A549 (cell line): ENCODE results near the gene DNAH8. TPM values are rescaled to one million over a fixed set of nuclear protein-coding genes. Genes with fewer than 3 reads are reported as not detected.

ENCODE experiments used
- ATAC-seq, 2 experiments: fragments of 200-7000 bp in 1 of 2; fragments of >200 bp in 1 of 2; cut with Nextera tagmentation in 1 of 2; cut with Tn5 transposase in 1 of 2; 3 replicates each; pipeline versions ENCODE4 v1.8.0 to v1.9.1; 2018 to 2020; ENCODE audit warnings: mild to moderate bottlenecking in 1 of 2, moderate library complexity in 1 of 2
- CTCF ChIA-PET: fragments of 300-600 bp; sonication (Branson Sonifier 250); formaldehyde crosslinking; extraction: SDS; loops from one replicate; lab custom pipeline; 2021; ENCODE audit warnings: antibody characterized with exemption, inconsistent platforms; lab: Yijun Ruan, JAX
- POLR2A ChIA-PET: fragments of 350-600 bp; formaldehyde crosslinking; extraction: SDS; loops from one replicate; lab custom pipeline; 2021; ENCODE audit warnings: antibody characterized with exemption, inconsistent platforms; lab: Yijun Ruan, JAX
- DNase-seq, 2 experiments: peaks; one replicate each; pipeline versions ENCODE4 v3.0.0 to v3.0.0-alpha.2; 2011 to 2016; ENCODE audit warnings: low read depth in 1 of 2, low spot score in 1 of 2
- FAIRE-seq: peaks from 2 replicates; lab custom pipeline; 2011; peaks lifted over from hg19 to GRCh38; lab: Jason Lieb, UNC
- H3K27ac ChIP-seq, 2 experiments: fragments of >200 bp; sonication (Bioruptor Twin); formaldehyde crosslinking; 3 replicates each; pipeline ENCODE4 v1.5.1; 2016 to 2017
- H3K4me1 ChIP-seq: fragments of >200 bp; sonication (Bioruptor Twin); formaldehyde crosslinking; 3 replicates; pipeline ENCODE4 v1.6.1; 2016
- H3K4me2 ChIP-seq: fragments of >200 bp; sonication (Bioruptor Twin); formaldehyde crosslinking; 3 replicates; pipeline ENCODE4 v1.6.1; 2016
- H3K4me3 ChIP-seq: fragments of >200 bp; sonication (Bioruptor Twin); formaldehyde crosslinking; 3 replicates; pipeline ENCODE4 v1.5.1; 2016
- H3K9me3 ChIP-seq: fragments of >200 bp; sonication (Bioruptor Twin); formaldehyde crosslinking; 3 replicates; pipeline ENCODE4 v1.6.1; 2016
- BHLHE40 ChIP-seq: IDR thresholded peaks from 2 replicates; pipeline ENCODE4 v1.6.1; 2012; ENCODE audit warnings: low read depth, low read length, inconsistent platforms
- CBX2 ChIP-seq: fragments of 200-600 bp; sonication (generic); IDR thresholded peaks from 2 replicates; pipeline ENCODE4 v1.6.1; 2016; ENCODE audit warnings: low read depth, mild to moderate bottlenecking, borderline replicate concordance
- CBX8 ChIP-seq: fragments of 200-600 bp; sonication (generic); IDR thresholded peaks from 2 replicates; pipeline ENCODE4 v1.6.1; 2016
- CEBPB ChIP-seq, 2 experiments: fragments of >200 bp in 1 of 2; sonication (Bioruptor Twin) in 1 of 2; formaldehyde crosslinking in 1 of 2; IDR thresholded peaks; 2 replicates each; pipeline ENCODE4 v1.6.1; 2012 to 2016
- CHD2 ChIP-seq: fragments of 150-350 bp; IDR thresholded peaks from 2 replicates; pipeline ENCODE4 v1.6.1; 2014; ENCODE audit warnings: low read length; ENCODE audit not compliant: partially characterized antibody
- CTCF ChIP-seq: fragments of >200 bp; sonication (Bioruptor Twin); formaldehyde crosslinking; IDR thresholded peaks from 3 replicates; pipeline ENCODE4 v1.5.1; 2016
- FOSL2 ChIP-seq, 2 experiments: fragments of 450-650 bp in 1 of 2; fragments of >200 bp in 1 of 2; sonication (Bioruptor Twin) in 1 of 2; formaldehyde crosslinking; IDR thresholded peaks; 2 replicates each; pipeline versions ENCODE4 v1.5.0 to v1.6.1; 2016 to 2020; ENCODE audit warnings: mild to moderate bottlenecking in 1 of 2, moderate library complexity in 1 of 2
- GATA3 ChIP-seq: IDR thresholded peaks from 2 replicates; pipeline ENCODE4 v1.6.1; 2012; ENCODE audit warnings: borderline replicate concordance
- HOXA7 ChIP-seq: fragments of 250-450 bp; sonication (Bioruptor Pico); IDR thresholded peaks from 2 replicates; pipeline ENCODE4 v1.5.0; 2020; ENCODE audit warnings: mild to moderate bottlenecking, moderate library complexity
- HOXB5 ChIP-seq: fragments of 250-450 bp; sonication (Bioruptor Pico); IDR thresholded peaks from 2 replicates; pipeline ENCODE4 v1.5.0; 2020; ENCODE audit warnings: mild to moderate bottlenecking, moderate library complexity
- KDM1A ChIP-seq: fragments of 200-600 bp; sonication (generic); IDR thresholded peaks from 2 replicates; pipeline ENCODE4 v1.6.1; 2016; ENCODE audit warnings: low read depth, mild to moderate bottlenecking
- NR3C1 ChIP-seq: fragments of >200 bp; sonication (Bioruptor Twin); formaldehyde crosslinking; IDR thresholded peaks from 3 replicates; pipeline ENCODE4 v1.6.1; 2017
- RAD21 ChIP-seq, 2 experiments: fragments of >200 bp in 1 of 2; sonication (Bioruptor Twin) in 1 of 2; formaldehyde crosslinking in 1 of 2; IDR thresholded peaks in 1 of 2; conservative IDR thresholded peaks in 1 of 2; 2 replicates in 1 of 2; 3 replicates in 1 of 2; pipeline ENCODE4 v1.6.1; 2012 to 2018; ENCODE audit warnings: inconsistent platforms in 1 of 2
- RARB ChIP-seq: fragments of 250-450 bp; sonication (Bioruptor Pico); IDR thresholded peaks from 2 replicates; pipeline ENCODE4 v1.8.0; 2021; ENCODE audit warnings: mild to moderate bottlenecking, moderate library complexity
- RFX5 ChIP-seq: fragments of 450-650 bp; IDR thresholded peaks from 2 replicates; pipeline ENCODE4 v1.7.1; 2014; ENCODE audit warnings: antibody characterized with exemption, mild to moderate bottlenecking, moderate library complexity
- SMC3 ChIP-seq: fragments of >200 bp; sonication (Bioruptor Twin); formaldehyde crosslinking; IDR thresholded peaks from 3 replicates; pipeline ENCODE4 v1.6.1; 2018; ENCODE audit warnings: inconsistent platforms
- TP53 ChIP-seq: fragments of 250-450 bp; sonication (Bioruptor Pico); IDR thresholded peaks from 2 replicates; pipeline ENCODE4 v1.5.0; 2021; ENCODE audit warnings: mild to moderate bottlenecking, moderate library complexity
- ZFP36 ChIP-seq: fragments of 450-650 bp; IDR thresholded peaks from 2 replicates; pipeline ENCODE4 v1.6.1; 2014; ENCODE audit warnings: borderline replicate concordance; ENCODE audit not compliant: partially characterized antibody
- WGBS: methylation state at CpG from one replicate; pipeline ENCODE4 v1.1.6; 2017; ENCODE audit errors: missing lambda C conversion rate; 5-methylcytosine and 5-hydroxymethylcytosine counted together
- polyA plus RNA-seq, 4 experiments: library from polyadenylated mRNA; depleted of rRNA in 3 of 4; stranded (reverse); fragments of >200 nt; fragmentation: RNase III in 1 of 4; extraction: RNeasy Plus Mini Kit Qiagen cat#74134 plus additional on column Dnase treatment in 1 of 4; gene quantifications; 2 replicates in 3 of 4; 3 replicates in 1 of 4; pipeline ENCODE4 v1.2.3, GENCODE V29; 2011 to 2017
- TF ChIP-seq, protein P1 (sequence below): IDR thresholded peaks from 2 replicates; pipeline ENCODE4 v1.6.1; 2012

DNAH8 gene
- polyA plus RNA-seq, 2 of the 4 experiments (the other 2 are of a cell fraction): not detected

DNA sequence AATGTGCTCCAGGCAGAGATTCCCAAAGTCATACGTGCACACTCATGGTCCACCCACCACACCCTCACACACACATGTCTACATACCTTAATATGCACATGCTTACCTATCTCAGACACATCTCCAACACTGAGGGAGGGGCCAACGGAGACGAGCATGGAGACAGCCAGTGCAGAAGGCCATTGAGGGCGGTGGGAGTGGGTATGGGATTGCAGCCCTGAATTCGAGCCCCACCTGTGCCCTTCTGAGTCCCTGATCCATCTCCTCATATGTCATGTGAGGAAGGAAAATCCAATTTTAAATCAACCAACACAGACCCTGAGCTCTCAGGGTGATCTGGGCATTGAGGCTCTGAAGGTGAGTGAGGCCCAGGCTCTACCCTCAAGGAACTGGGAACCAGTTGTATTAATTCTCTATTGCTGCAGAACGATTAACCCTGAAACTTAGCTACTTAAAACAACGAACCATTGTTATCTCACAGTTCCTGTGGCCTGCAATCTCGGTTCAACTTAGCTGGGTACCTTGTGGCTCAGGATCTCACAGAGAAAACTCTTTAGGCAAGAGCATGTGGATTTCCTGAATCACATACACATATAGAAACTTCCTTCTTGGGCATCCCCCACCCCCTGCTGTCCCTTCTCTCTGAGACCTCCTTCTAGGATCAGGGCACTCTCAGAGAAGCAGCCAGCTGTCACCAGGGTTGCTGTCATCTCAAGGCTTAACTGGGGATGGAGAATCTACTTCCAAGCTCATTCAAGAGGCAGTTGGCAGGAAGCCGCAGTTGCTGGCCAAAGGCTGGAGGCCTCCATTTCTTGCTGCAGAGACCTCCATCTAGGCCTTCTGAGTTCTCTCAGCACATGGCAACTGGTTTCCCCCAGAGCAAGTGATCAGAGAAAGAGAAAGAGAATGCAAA lies 361.8 kb downstream of the DNAH8 start:
- DNase-seq: no peak
- no peak overlapping the region for H3K4me2 ChIP-seq
- no peak for FAIRE-seq
- 18% methylated on average over 5 of the region's 9 CpGs for WGBS
- H3K4me3 ChIP-seq: no peak overlapping the region
- no peak for ATAC-seq
- ChIA-PET POLR2A (no interaction called here), CTCF (no interaction called here)
- H3K4me1 ChIP-seq: no peaks in the 10 kb centered on the region
- H3K9me3 ChIP-seq: no peaks in the 10 kb centered on the region
- H3K27ac ChIP-seq: no peak overlapping the region
- TF ChIP-seq FOSL2 (IDR thresholded peaks at IDR 0.05) (no peak), FOSL2 (CRISPR knock-in tag; IDR thresholded peaks at IDR 0.05) (no peak), ZFP36 (no peak)

GRCh38 chr6:39077882-39078594 lies 362.9 kb downstream of the DNAH8 start:
- Histone ChIP-seq H3K9me3 (no peaks in the 10 kb centered on the region), H3K4me3 (no peak overlapping the region), H3K27ac (no peak overlapping the region), H3K4me1 (no peaks in the 10 kb centered on the region), H3K4me2 (no peak overlapping the region)
- ChIA-PET POLR2A (no interaction called here), CTCF (no interaction called here)
- TF ChIP-seq FOSL2 (IDR thresholded peaks at IDR 0.05): no peak
- TF ChIP-seq FOSL2 (CRISPR knock-in tag; IDR thresholded peaks at IDR 0.05): no peak
- no peak for TF ChIP-seq HOXA7 (CRISPR knock-in tag)
- no peak for TF ChIP-seq KDM1A
- no peak for TF ChIP-seq RARB (CRISPR knock-in tag)
- TF ChIP-seq CEBPB (IDR thresholded peaks at IDR 0.05): no peak
- no peak for TF ChIP-seq HOXB5 (CRISPR knock-in tag)
- TF ChIP-seq BHLHE40: no peak
- FAIRE-seq (no peak), ATAC-seq (no peak), DNase-seq (no peak)
- WGBS: 43% methylated on average over 7 of the region's 11 CpGs

GRCh38 chr6:39078695-39079094 lies 363.6 kb downstream of the DNAH8 start:
- no peak overlapping the region for H3K27ac ChIP-seq
- no peaks in the 10 kb centered on the region for H3K9me3 ChIP-seq
- CTCF ChIA-PET: no interaction called here
- WGBS: 29% methylated on average over 3 of the region's 3 CpGs
- TF ChIP-seq, protein P1, sequence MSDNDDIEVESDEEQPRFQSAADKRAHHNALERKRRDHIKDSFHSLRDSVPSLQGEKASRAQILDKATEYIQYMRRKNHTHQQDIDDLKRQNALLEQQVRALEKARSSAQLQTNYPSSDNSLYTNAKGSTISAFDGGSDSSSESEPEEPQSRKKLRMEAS: no peak
- TF ChIP-seq FOSL2 (IDR thresholded peaks at IDR 0.05) (no peak), FOSL2 (CRISPR knock-in tag; IDR thresholded peaks at IDR 0.05) (no peak), CHD2 (no peak), CBX2 (no peak), GATA3 (no peak), NR3C1 (no peak), RFX5 (no peak), CTCF (no peak), SMC3 (no peak), TP53 (no peak), CBX8 (no peak), RAD21 (conservative IDR thresholded peaks at IDR 0.05 in 1 of 2, IDR thresholded peaks at IDR 0.05 in 1 of 2) (no peak)
- H3K4me2 ChIP-seq: no peak overlapping the region
- no peak overlapping the region for H3K4me3 ChIP-seq
- ATAC-seq: no peak
- POLR2A ChIA-PET: no interaction called here
- DNase-seq: no peak
- H3K4me1 ChIP-seq: no peaks in the 10 kb centered on the region
- FAIRE-seq: no peak
